SW 1271 (cell line): ENCODE data around the gene TEDC1.

Experiments used
- DNase-seq, 2 experiments: peaks; one replicate each; lab custom pipeline; 2025; lab: John Stamatoyannopoulos, UW

Gene TEDC1

GRCh38 chr14:105525326-105525725, 34.3 kb downstream of the TEDC1 start:
- no peak for DNase-seq

GRCh38 chr14:105525861-105526775, 35.1 kb downstream of the TEDC1 start, which contains the start of gene TMEM121:
TMEM121 (plus strand) TSS chr14:105526583; CDS start chr14:105528835, 2,252 bp downstream.
- DNase-seq = peak in 1 of 2 experiments; percentile 51

DNA sequence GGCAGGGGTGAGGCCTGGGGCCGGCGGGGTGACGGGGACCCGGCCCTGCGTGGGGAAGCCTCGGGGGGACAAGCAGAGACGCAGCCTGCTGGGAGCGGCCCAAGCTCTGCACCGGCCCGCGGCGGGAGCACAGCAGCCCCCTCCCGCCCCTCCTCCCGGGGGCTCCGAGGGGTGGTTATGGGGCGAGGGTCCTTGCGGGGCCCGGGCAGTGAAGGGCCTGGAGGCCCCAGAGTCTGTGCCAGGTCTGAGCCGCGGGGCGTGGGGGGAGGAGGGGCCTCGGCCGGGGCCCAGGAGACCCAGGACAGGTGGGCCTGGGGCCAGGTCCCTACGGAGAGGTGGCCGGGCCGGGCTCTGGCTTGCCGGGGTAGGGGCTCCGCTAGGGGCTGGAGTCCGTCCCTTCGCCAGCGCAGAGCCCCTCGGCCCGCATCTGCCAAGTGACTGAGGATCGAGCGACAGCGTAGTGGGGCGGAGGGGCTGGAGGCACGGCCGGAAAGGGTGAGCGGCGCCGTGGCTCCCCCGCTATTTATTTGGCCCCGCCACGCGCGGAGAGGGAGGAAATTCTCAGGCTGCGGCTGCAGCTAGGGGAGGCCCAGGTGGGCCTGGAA, 35.8 kb downstream of the TEDC1 start:
- no peak for DNase-seq

DNA sequence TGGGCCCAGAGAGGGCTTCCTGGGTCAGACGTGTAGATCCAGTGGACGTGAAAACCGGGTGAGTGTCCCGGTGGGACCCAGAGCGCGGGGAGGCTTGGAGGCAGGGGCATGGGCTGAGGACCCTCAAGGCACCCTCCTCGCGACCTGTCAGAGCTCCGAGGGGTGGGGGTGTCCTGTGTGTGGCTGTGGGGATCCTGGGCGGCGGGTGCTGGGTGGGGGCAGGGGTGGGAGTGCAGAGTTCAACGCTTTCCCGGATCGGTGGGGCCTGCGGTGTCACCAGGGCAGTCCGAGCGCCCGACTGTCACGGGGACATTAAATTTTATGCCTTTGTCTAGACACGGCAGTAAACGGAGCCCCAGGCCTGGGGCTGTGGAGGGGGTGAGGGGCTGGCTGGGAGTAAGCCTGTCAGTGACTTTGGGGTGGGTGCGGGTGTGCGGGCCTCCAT, 36.4 kb downstream of the TEDC1 start:
- no peak for DNase-seq

GRCh38 chr14:105527826-105528585, 37.0 kb downstream of the TEDC1 start:
- peak in 1 of 2 experiments; percentile 48 for DNase-seq

DNA sequence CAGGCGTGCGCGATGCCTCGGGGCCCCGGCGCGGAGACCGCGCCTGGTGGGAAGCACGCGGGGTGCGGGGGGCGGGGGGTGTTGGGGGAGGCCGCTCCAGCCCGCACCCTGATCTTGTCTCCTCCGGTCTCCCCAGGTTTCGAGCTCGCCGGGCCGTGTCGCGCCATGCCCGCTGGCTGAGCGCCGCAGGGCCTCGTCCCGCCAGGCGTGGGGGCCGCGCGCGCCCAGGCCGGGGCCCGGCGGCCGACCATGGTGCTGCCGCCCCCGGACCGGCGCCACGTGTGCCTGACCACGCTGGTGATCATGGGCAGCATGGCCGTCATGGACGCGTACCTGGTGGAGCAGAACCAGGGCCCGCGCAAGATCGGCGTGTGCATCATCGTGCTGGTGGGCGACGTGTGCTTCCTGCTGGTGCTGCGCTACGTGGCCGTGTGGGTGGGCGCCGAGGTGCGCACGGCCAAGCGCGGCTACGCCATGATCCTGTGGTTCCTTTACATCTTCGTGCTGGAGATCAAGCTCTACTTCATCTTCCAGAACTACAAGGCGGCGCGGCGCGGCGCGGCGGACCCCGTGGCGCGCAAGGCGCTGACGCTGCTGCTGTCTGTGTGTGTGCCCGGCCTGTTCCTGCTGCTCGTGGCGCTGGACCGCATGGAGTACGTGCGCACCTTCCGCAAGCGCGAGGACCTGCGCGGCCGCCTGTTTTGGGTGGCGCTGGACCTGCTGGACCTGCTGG, 37.7 kb downstream of the TEDC1 start:
- DNase-seq = no peak

DNA sequence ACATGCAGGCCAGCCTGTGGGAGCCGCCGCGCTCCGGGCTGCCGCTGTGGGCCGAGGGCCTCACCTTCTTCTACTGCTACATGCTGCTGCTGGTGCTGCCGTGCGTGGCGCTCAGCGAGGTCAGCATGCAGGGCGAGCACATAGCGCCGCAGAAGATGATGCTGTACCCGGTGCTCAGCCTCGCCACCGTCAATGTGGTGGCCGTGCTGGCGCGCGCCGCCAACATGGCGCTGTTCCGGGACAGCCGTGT, 38.2 kb downstream of the TEDC1 start:
- no peak for DNase-seq

DNA sequence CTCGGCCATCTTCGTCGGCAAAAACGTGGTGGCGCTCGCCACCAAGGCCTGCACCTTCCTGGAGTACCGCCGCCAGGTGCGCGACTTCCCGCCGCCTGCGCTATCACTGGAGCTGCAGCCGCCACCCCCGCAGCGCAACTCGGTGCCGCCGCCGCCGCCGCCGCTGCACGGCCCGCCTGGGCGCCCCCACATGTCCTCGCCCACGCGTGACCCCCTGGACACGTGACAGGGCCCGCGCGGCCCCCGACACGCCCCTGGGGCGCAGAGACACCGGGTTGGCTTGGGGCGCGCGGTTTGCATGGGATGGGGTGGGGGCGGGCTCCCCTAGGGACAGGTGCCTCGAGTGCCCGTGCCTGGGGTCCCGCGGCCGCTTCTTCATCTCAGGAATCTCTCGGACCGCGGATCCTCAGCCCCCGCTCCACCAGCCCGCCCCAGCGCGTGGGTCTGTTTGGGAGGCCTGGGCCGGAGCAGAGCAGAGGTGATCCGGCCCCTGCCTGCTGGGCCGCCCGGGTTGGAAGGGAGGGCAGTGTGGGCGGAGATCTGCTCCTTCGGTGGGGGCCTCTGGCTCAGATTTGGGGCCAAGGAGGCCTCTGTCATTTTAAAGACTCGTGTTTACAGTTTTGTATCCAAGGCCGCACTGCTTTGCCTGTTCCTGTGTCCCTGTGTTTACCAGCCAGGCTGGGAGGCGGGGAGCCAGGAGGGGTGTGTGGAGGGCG, 38.7 kb downstream of the TEDC1 start:
- no peak for DNase-seq

DNA sequence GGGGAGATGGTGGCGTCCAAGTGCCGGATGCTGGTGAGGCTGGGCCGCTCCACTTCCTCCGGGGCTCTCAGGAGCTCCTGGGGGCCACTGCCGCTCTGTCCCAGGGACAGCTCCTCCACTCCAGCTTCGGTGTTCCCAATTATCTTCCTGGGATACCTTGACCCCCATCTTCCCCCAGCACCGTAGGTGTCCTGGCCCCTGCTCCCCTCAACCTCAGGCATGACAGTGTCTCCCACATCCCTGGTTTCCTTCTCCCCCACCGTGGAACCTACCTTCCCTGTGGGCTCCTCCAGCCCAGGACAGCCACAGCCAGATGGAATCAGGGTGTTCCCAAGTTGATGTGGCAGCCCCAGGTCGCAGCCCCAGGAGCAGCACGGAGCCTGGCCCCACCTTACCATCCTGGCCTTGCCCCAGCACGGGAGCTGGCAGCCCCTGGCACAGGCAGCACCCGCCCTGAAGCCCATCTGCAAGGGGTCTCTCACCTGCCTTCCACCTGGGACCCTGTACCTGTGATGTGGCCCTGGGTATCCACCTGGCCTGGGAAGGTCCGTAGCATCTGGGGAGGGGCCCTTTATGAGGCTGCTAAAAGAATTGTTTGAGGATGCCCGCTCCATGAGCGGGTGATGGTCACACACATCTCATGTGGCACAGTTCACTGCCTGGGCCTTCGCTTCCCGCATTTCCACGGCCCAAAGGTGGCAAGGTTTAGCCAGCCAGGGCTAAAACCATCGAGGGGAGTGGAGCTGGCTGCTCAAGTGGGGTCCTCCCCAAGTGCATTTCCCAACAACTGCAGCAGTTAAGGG, 39.4 kb downstream of the TEDC1 start:
- no peak for DNase-seq

DNA sequence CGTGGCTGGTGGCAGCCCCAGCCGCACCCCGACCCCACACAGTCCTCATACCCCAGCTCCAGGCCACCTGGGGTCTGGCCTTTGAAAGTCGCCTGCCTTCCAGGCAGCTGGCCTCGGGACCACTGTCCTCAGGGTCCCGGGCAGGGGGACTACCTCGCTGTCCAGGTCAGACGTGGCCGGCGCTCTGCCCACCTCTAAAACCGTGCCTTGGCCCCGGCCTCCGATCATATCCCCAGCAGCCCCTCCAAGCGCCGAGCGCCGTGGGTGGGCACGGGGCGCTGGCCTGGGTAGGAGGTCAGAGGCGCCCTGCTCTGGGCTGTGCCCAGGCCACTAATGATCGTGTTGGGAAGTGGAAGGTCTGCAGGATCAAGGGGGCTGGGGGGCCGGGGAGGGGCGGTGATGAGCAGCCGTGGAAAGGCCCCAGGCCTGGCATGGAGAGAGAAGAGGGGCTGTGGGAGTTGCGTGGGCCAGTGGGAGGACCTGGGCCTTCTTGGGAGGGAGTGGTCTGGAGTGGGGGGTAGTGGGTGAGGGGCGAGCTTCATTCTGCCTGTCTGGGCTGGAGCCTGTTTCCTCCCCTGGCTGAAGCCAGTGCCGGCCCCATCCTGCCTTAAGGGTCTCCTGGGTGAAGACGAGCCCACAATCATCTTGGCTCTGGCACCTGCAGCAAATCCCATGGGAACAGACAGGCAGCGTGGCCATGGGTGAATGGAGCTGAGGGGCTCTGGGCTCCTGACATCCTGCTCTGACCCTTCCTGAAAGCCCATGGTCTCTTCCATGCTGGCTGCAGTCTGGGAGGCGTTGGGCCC, 40.2 kb downstream of the TEDC1 start:
- no peak for DNase-seq

GRCh38 chr14:105531894-105532623, 41.0 kb downstream of the TEDC1 start:
- no peak for DNase-seq

DNA sequence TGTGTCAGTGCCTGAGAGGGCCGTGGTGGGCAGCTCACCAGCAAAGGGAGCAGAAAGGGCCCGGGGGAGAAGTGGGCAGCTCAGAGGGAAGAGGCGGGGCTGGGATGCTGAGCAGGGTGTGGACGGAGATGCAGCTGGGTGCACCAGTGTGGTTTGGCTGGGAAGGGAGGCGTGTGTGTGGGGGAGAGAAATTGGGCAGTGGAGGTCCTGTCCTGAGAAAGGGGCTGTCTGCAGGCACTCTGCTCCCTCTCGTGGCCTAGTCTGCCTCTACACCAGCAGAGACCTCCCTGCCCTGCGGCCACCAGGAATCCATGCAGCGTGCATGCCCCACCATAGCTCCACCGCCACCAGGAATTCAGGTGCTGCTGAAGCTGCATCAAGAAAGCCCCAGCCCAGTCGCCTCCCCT, 41.7 kb downstream of the TEDC1 start:
- peak in 1 of 2 experiments; percentile 30 for DNase-seq

DNA sequence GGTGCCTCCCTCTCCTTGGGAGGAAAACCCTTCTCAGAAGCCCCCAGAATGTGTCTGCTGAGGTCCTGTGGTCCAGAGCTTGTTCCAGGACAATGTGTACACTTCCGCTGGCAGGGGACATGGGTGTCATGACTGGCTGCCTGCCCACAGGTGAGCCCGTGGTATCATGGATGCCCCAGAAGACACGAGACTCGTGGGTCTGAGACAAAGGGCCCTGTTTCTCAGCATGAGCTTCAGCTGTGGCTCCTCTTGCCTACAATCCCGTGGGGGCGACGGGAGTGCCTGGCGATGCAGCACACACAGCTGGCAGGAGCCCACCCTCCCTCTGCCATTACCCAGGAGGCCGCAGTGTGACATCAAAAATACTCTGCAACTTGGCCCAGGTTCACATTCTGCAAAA, 42.3 kb downstream of the TEDC1 start:
- no peak for DNase-seq

DNA sequence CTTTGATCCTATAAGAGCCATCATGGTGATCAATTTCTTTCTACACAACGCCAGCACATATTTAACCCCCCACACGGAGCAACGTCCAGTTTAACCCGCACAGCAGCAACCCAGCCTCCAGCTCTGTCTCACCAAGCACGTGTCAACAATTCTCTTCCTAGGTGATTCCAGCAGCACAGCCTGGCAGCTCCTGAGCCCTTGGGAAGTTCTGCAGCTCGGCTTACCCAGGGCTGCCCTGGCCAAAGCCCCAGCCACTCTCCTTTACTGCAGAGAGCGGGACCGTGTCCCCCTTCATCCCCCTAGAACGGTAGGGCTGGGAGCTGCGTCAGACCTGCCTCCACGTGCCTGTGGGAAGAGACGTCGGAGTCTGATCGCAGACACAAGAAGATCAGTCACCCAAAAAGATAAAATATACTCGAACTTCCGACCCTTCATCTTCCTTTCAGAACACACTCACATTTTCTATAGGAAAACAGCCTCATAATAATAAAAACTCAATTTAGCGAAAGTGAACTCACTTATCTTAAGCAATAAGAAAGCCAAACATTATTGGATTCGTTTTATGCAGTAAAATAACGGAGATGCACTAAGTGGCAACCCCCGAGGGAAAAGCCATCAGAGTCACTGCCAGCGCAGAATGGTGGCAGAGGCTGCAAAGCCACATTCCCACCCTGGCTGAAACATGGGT, 42.9 kb downstream of the TEDC1 start:
- no peak for DNase-seq

DNA sequence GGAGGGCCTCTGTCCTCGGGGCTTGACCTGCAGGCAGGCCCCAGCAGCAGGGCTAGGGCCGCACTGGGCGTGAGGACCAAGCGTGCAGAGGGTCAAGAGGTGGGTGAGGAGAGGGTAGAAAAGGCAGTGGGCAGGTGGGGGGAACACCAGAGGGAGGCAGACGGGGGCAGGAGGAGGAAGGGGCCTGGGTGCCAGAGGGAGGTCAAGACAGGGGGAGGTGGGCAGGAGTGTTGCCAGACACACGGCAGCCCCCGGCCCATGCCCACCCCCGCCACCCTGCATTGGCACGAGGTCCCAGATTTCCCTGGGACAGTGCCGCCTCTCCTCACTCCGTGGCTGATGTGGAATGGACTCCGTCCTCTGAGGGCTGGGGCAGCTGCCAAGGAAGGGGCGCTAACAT, 43.5 kb downstream of the TEDC1 start:
- DNase-seq = no peak

- DNase-seq = no peak
Measured at GRCh38 chr14:105536051-105536450, 45.0 kb downstream of the TEDC1 start.

DNA sequence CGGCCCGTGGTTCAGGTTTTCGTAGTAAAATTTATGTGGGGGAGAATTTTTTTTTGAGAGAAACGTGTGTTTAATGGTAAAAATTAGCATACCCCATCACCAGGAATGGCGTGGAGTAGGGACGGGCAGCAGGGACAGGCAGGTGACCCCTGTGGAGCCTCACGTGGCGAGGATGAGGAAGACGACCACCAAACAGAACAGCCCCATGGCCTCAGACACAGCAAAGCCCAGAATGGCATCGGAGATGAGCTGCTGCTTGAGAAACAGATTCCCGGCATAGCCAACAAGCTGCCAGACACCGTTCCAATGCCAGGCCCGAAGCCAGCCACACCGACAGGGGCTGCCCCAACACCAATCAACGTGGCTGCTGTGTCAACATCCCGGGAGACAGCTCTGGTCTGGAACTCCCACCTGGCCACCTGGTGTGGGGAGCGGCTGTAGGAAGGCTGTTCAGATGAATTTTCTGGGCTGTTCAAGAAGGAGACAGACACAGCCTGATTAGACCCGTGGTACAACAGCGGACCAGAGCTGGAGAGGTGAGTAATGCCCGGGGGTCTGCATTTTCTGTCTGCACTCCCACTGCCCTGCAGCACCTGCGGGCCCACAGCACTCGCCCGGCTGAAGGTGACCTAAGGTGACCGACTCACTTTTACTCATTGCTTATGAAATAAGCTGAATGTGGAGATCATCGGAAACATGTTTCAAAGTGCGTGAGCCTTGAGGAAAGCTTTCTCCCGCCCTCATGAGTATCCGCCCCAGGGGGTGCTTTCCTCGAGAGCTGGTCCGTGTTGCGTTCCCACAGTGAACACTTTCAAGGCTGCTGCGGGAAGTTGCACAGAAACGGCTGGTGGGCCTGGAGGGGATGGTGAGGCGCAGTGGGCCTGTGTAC, 45.9 kb downstream of the TEDC1 start:
- no peak for DNase-seq
